Measurements from ENCODE around the gene SPIRE1. TPM values are rescaled to one million over a fixed set of nuclear protein-coding genes. Genes with fewer than 3 reads are reported as not detected.
A peak's percentile ranks its signal among the peaks of the same experiment; 100 is the strongest.

The SPIRE1 gene
- 12.5 TPM for polyA plus RNA-seq (2013, experiment 1 of 2)
- 12.0 TPM for polyA plus RNA-seq (2013, experiment 2 of 2)

DNA sequence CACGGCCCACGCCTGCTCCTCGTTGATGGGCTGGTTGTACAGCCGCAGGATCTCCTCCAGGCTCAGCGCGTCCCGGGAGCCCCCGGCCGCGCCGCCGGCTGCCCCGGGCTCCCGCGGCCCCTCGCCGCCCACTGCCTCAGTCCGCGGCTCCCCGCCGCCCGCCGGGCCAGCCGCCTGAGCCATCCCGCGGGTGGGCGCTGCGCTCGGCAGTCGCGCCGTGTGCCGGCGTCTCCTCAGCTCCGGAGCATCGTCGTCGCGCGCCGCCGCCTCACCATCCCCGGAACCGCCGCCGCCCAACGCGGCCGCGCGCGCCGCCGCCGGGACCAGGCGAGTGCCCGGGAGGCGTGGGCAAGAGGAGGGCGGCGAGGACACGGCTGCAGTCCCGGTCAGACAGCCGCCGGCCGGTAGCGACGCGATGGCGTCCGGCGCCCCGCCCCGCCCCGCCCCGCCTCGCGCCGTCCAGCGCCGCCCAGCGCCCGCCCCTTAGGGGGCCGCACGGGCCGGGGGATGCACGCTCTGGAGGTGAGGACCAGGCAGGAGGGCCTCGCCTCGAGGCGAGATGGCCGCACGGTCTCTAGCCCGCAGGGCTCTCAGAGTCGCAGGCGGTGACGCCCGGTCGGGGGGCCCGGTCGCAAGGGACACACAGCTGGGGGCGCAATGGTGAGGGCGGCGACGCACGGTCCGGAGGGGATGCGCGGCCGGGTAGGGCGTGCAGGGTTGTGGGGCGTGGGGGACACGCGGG, at the start of gene SPIRE1:
SPIRE1 (minus strand) TSS at position 424 of the 742 bp plus-strand sequence; CDS start at position 183, 241 bp downstream.
- H3K36me3 ChIP-seq (replicated peaks in 1 of 2; ENCODE audit: control insufficient read depth in 2 of 2, insufficient read depth in 2 of 2, low read length in 2 of 2): peaks cover 0 to 22% of the 10 kb centered on the region in 2 donors
- peak within 1 kb of the TSS; percentile 94 for H3K18ac ChIP-seq (ENCODE audit: low read length)
- H3K9me3 ChIP-seq (replicated peaks in 1 of 2; ENCODE audit: control insufficient read depth in 2 of 2, insufficient read depth in 1 of 2, low read depth in 1 of 2, low read length in 2 of 2): no peaks in the 10 kb centered on the region
- H2BK120ac ChIP-seq (ENCODE audit: low read depth, low read length): no peak within 1 kb of the TSS
- DNase-seq (ENCODE audit: low spot score): peak; percentile 71
- peak within 1 kb of the TSS; percentile 71 for H3K14ac ChIP-seq (ENCODE audit: low read length)
- peak within 1 kb of the TSS; percentile 100 for H3K4me2 ChIP-seq (ENCODE audit: insufficient read depth, low read length, poor library complexity, severe bottlenecking)
- H3K79me1 ChIP-seq (ENCODE audit: low read depth, low read length): no peaks in the 10 kb centered on the region
- no peak within 1 kb of the TSS for H2BK12ac ChIP-seq (ENCODE audit: low read length)
- no CpG with 5 or more reads among the region's 112 CpGs for WGBS, 2 donors (ENCODE audit: extremely low coverage in 2 of 2, insufficient read length in 2 of 2, insufficient replicate concordance in 1 of 2)
- H2AFZ ChIP-seq (ENCODE audit: low read length): peak within 1 kb of the TSS; percentile 97
- H2BK5ac ChIP-seq (ENCODE audit: low read length): peak within 1 kb of the TSS; percentile 93
- no peak within 1 kb of the TSS for H3K27ac ChIP-seq (replicated peaks; ENCODE audit: low read length)
- H4K8ac ChIP-seq (ENCODE audit: low read depth, low read length): no peak within 1 kb of the TSS
- no peak within 1 kb of the TSS for H2AK5ac ChIP-seq (ENCODE audit: low read depth, low read length)
- peaks cover 2 to 7% of the 10 kb centered on the region in 2 donors for H3K4me1 ChIP-seq (ENCODE audit: control insufficient read depth in 2 of 2, insufficient read depth in 1 of 2, low read depth in 1 of 2, low read length in 2 of 2)
- H3K27me3 ChIP-seq (ENCODE audit: control insufficient read depth in 3 of 3, insufficient read depth in 3 of 3, low read depth in 1 of 3, low read length in 3 of 3): peaks cover 0 to 6% (median 0%) of the 10 kb centered on the region in 3 experiments
- H2BK15ac ChIP-seq (ENCODE audit: low read length): peak within 1 kb of the TSS; percentile 81
- no peak within 1 kb of the TSS for H3K4ac ChIP-seq (ENCODE audit: low read length)
- peak within 1 kb of the TSS; percentile 98 for H3K23ac ChIP-seq (ENCODE audit: low read depth, low read length, poor library complexity)
- H3K4me3 ChIP-seq (ENCODE audit: low read length in 2 of 2): peak within 1 kb of the TSS; percentile 64 to 98
- peak within 1 kb of the TSS; percentile 93 for H3K9ac ChIP-seq (ENCODE audit: low read depth, low read length, poor library complexity)
- H4K91ac ChIP-seq (ENCODE audit: low read depth, low read length, poor library complexity): no peak within 1 kb of the TSS

DNA sequence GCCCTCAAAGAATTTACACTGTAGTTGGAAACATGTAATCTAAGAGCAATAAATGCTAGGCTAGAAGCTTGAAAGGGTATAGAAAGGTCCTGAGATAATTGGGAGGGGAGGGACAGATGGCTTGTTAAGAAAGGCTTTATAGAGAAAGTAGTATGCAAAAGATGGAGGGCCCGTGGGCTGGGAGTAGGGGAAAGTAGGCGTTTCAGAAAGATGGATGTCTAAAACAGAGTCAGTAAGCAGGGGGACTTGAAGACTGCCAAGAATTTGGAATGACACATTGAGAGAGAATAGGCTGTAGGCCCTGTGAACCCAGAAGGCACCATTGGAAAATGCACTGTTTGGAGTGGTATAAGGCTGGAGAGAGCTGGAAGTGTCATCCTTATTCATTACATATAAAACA, 45.8 kb upstream of the SPIRE1 start:
- WGBS, 2 donors (ENCODE audit: extremely low coverage in 2 of 2, insufficient read length in 2 of 2, insufficient replicate concordance in 1 of 2): no CpG with 5 or more reads among the region's 2 CpGs
- DNase-seq (ENCODE audit: low spot score): no peak
- no peak overlapping the region for H2BK5ac ChIP-seq (ENCODE audit: low read length)

DNA sequence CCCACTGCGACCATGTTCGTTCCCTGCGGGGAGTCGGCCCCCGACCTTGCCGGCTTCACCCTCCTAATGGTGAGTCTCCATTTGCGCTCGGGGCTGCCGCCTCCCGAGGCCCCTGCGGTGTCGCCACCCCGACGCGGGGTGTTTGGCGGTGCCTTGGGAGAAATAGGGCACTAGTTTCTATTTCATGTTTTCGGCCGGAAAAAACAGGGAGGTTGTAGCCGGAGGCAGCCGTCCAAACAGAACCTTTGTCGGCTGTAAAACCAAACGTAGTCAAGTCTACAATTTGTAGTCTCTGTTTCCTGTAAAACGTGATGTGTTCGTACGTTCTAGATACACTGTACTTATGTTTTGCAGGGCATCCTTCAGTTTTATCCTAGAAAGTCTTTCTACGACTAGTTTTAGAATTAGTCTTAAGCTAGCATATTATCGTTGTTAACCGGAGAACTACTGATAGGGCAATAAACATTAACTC, 45.2 kb upstream of the SPIRE1 start:
- no peaks in the 10 kb centered on the region for H3K9me3 ChIP-seq (replicated peaks in 1 of 2; ENCODE audit: control insufficient read depth in 2 of 2, insufficient read depth in 1 of 2, low read depth in 1 of 2, low read length in 2 of 2)
- H2BK120ac ChIP-seq (ENCODE audit: low read depth, low read length): peak overlapping the region; percentile 74
- peaks cover 4 to 60% of the 10 kb centered on the region in 2 donors for H3K36me3 ChIP-seq (replicated peaks in 1 of 2; ENCODE audit: control insufficient read depth in 2 of 2, insufficient read depth in 2 of 2, low read length in 2 of 2)
- peak overlapping the region; percentile 81 to 97 for H3K4me3 ChIP-seq (ENCODE audit: low read length in 2 of 2)
- no peak overlapping the region for H2AK5ac ChIP-seq (ENCODE audit: low read depth, low read length)
- WGBS, 2 donors (ENCODE audit: extremely low coverage in 2 of 2, insufficient read length in 2 of 2, insufficient replicate concordance in 1 of 2): no CpG with 5 or more reads among the region's 28 CpGs
- H3K4me2 ChIP-seq (ENCODE audit: insufficient read depth, low read length, poor library complexity, severe bottlenecking): peak overlapping the region; percentile 42
- H3K4ac ChIP-seq (ENCODE audit: low read length): no peak overlapping the region
- H3K14ac ChIP-seq (ENCODE audit: low read length): no peak overlapping the region
- no peaks in the 10 kb centered on the region for H3K27me3 ChIP-seq (ENCODE audit: control insufficient read depth in 3 of 3, insufficient read depth in 3 of 3, low read depth in 1 of 3, low read length in 3 of 3)
- peaks cover 5% of the 10 kb centered on the region for H3K79me1 ChIP-seq (ENCODE audit: low read depth, low read length)
- peak overlapping the region; percentile 40 for H3K27ac ChIP-seq (replicated peaks; ENCODE audit: low read length)
- peak overlapping the region; percentile 100 for H3K18ac ChIP-seq (ENCODE audit: low read length)
- DNase-seq (ENCODE audit: low spot score): no peak
- H2AFZ ChIP-seq (ENCODE audit: low read length): peak overlapping the region; percentile 100
- H3K23ac ChIP-seq (ENCODE audit: low read depth, low read length, poor library complexity): peak overlapping the region; percentile 99
- H3K4me1 ChIP-seq (ENCODE audit: control insufficient read depth in 2 of 2, insufficient read depth in 1 of 2, low read depth in 1 of 2, low read length in 2 of 2): no peaks in the 10 kb centered on the region
- no peak overlapping the region for H4K8ac ChIP-seq (ENCODE audit: low read depth, low read length)
- H4K91ac ChIP-seq (ENCODE audit: low read depth, low read length, poor library complexity): peak overlapping the region; percentile 89
- H3K9ac ChIP-seq (ENCODE audit: low read depth, low read length, poor library complexity): peak overlapping the region; percentile 97
- H2BK15ac ChIP-seq (ENCODE audit: low read length): peak overlapping the region; percentile 87
- H2BK5ac ChIP-seq (ENCODE audit: low read length): peak overlapping the region; percentile 99
- no peak overlapping the region for H2BK12ac ChIP-seq (ENCODE audit: low read length)

More for the DNA sequence above, 45.8 kb upstream of the SPIRE1 start:
- H3K27ac ChIP-seq (replicated peaks; ENCODE audit: low read length): no peak overlapping the region
- peak overlapping the region; percentile 48 for H3K4me2 ChIP-seq (ENCODE audit: insufficient read depth, low read length, poor library complexity, severe bottlenecking)
- H3K79me1 ChIP-seq (ENCODE audit: low read depth, low read length): peaks cover 5% of the 10 kb centered on the region
- H4K8ac ChIP-seq (ENCODE audit: low read depth, low read length): no peak overlapping the region
- no peak overlapping the region for H3K23ac ChIP-seq (ENCODE audit: low read depth, low read length, poor library complexity)
- H3K27me3 ChIP-seq (ENCODE audit: control insufficient read depth in 3 of 3, insufficient read depth in 3 of 3, low read depth in 1 of 3, low read length in 3 of 3): no peaks in the 10 kb centered on the region
- no peaks in the 10 kb centered on the region for H3K4me1 ChIP-seq (ENCODE audit: control insufficient read depth in 2 of 2, insufficient read depth in 1 of 2, low read depth in 1 of 2, low read length in 2 of 2)
- H4K91ac ChIP-seq (ENCODE audit: low read depth, low read length, poor library complexity): no peak overlapping the region
- no peak overlapping the region for H2BK120ac ChIP-seq (ENCODE audit: low read depth, low read length)
- no peak overlapping the region for H3K9ac ChIP-seq (ENCODE audit: low read depth, low read length, poor library complexity)
- H3K36me3 ChIP-seq (replicated peaks in 1 of 2; ENCODE audit: control insufficient read depth in 2 of 2, insufficient read depth in 2 of 2, low read length in 2 of 2): peaks cover 2 to 59% of the 10 kb centered on the region in 2 donors
- H3K18ac ChIP-seq (ENCODE audit: low read length): no peak overlapping the region
- peak overlapping the region; percentile 100 for H2AFZ ChIP-seq (ENCODE audit: low read length)
- no peaks in the 10 kb centered on the region for H3K9me3 ChIP-seq (replicated peaks in 1 of 2; ENCODE audit: control insufficient read depth in 2 of 2, insufficient read depth in 1 of 2, low read depth in 1 of 2, low read length in 2 of 2)
- no peak overlapping the region for H3K4ac ChIP-seq (ENCODE audit: low read length)
- H2AK5ac ChIP-seq (ENCODE audit: low read depth, low read length): no peak overlapping the region
- H3K4me3 ChIP-seq (ENCODE audit: low read length in 2 of 2): peak overlapping the region; percentile 81 to 97
- H3K14ac ChIP-seq (ENCODE audit: low read length): no peak overlapping the region
- H2BK15ac ChIP-seq (ENCODE audit: low read length): no peak overlapping the region
- H2BK12ac ChIP-seq (ENCODE audit: low read length): no peak overlapping the region

All from neuronal stem cell (in vitro differentiated cells).